Activated effector memory CD4-positive, alpha-beta T cell treated with Interleukin-2 at 50 U/mL for 16 hours (primary cell): Measurements from ENCODE around the gene MYT1.

Experiments used
- DNase-seq: peaks from one replicate; pipeline ENCODE4 v3.0.0-alpha.2; 2020

Gene MYT1

GRCh38 chr20:64196309-64196708 is 32.1 kb downstream of the MYT1 start:
- no peak for DNase-seq

- DNase-seq = no peak
Observed at GRCh38 chr20:64196847-64197306, 32.6 kb downstream of the MYT1 start.

- no peak for DNase-seq
Observed at GRCh38 chr20:64198347-64198746, 34.1 kb downstream of the MYT1 start.

GRCh38 chr20:64199395-64199794 is 35.1 kb downstream of the MYT1 start:
- DNase-seq = no peak

- no peak for DNase-seq
Observed at GRCh38 chr20:64200740-64201139, 36.5 kb downstream of the MYT1 start.

GRCh38 chr20:64201653-64202052 is 37.4 kb downstream of the MYT1 start:
- no peak for DNase-seq

GRCh38 chr20:64203037-64203777 is 39.0 kb downstream of the MYT1 start:
- no peak for DNase-seq

GRCh38 chr20:64205611-64206026 is 41.4 kb downstream of the MYT1 start:
- DNase-seq = no peak

- DNase-seq = no peak
Observed at GRCh38 chr20:64206614-64207013, 42.4 kb downstream of the MYT1 start.

GRCh38 chr20:64207641-64208590 is 43.7 kb downstream of the MYT1 start:
- no peak for DNase-seq

GRCh38 chr20:64209148-64209547 is 44.9 kb downstream of the MYT1 start:
- DNase-seq = no peak

GRCh38 chr20:64210656-64211369 is 46.6 kb downstream of the MYT1 start:
- no peak for DNase-seq

- DNase-seq = no peak
Observed at GRCh38 chr20:64211874-64212658, 47.8 kb downstream of the MYT1 start.

- no peak for DNase-seq
Observed at GRCh38 chr20:64212755-64213154, 48.5 kb downstream of the MYT1 start.

GRCh38 chr20:64214113-64214512 is 49.9 kb downstream of the MYT1 start:
- no peak for DNase-seq

- DNase-seq = no peak
Observed at GRCh38 chr20:64214952-64215351, 50.7 kb downstream of the MYT1 start.

GRCh38 chr20:64216036-64216435 is 51.8 kb downstream of the MYT1 start:
- DNase-seq = no peak

GRCh38 chr20:64216910-64217309 is 52.7 kb downstream of the MYT1 start:
- no peak for DNase-seq

- no peak for DNase-seq
Observed at GRCh38 chr20:64217539-64218221, 53.4 kb downstream of the MYT1 start.

GRCh38 chr20:64219202-64219601 is 55.0 kb downstream of the MYT1 start:
- DNase-seq = no peak

- DNase-seq = no peak
Observed at GRCh38 chr20:64219730-64220129, 55.5 kb downstream of the MYT1 start.

- DNase-seq = no peak
Observed at GRCh38 chr20:64220420-64220819, 56.2 kb downstream of the MYT1 start.
